NCI-H1694 (cell line): ENCODE measurements around the gene CPNE1.

Experiments
- DNase-seq: peaks from one replicate; lab custom pipeline; 2025; lab: John Stamatoyannopoulos, UW

The CPNE1 gene

GRCh38 chr20:35619196-35620095 lies 45.3 kb downstream of the CPNE1 start:
- peak; percentile 76 for DNase-seq

GRCh38 chr20:35618263-35619131 lies 46.2 kb downstream of the CPNE1 start:
- no peak for DNase-seq

- DNase-seq = peak; percentile 35
These were observed 47.1 kb downstream of the CPNE1 start for GRCh38 chr20:35617397-35618262.

GRCh38 chr20:35616465-35617396 lies 48.0 kb downstream of the CPNE1 start:
- peak; percentile 98 for DNase-seq

- no peak for DNase-seq
These were observed 48.8 kb downstream of the CPNE1 start, which contains the start of gene SPAG4 for GRCh38 chr20:35615667-35616464. SPAG4 (plus strand) TSS chr20:35615829; CDS start chr20:35616004, 175 bp downstream.

GRCh38 chr20:35611482-35611881 lies 53.2 kb downstream of the CPNE1 start:
- no peak for DNase-seq

GRCh38 chr20:35610833-35611427 lies 53.8 kb downstream of the CPNE1 start:
- DNase-seq = no peak

- no peak for DNase-seq
These were observed 57.5 kb downstream of the CPNE1 start for GRCh38 chr20:35607003-35607735.

GRCh38 chr20:35606127-35606526 lies 58.6 kb downstream of the CPNE1 start:
- no peak for DNase-seq

- no peak for DNase-seq
These were observed 60.3 kb downstream of the CPNE1 start for GRCh38 chr20:35604449-35604747.

GRCh38 chr20:35603695-35604448 lies 60.8 kb downstream of the CPNE1 start:
- no peak for DNase-seq

- DNase-seq = no peak
These were observed 61.7 kb downstream of the CPNE1 start for GRCh38 chr20:35602851-35603495.

GRCh38 chr20:35601990-35602389 lies 62.7 kb downstream of the CPNE1 start:
- DNase-seq = no peak

GRCh38 chr20:35600993-35601973 lies 63.4 kb downstream of the CPNE1 start:
- peak; percentile 15 for DNase-seq

GRCh38 chr20:35600176-35600992 lies 64.3 kb downstream of the CPNE1 start:
- no peak for DNase-seq

- no peak for DNase-seq
These were observed 65.0 kb downstream of the CPNE1 start for GRCh38 chr20:35599776-35600120.
